HG02938 (cell line): ENCODE results near the gene MBTPS1.

Experiments used
- ATAC-seq: cut with Tn5 transposase; IDR thresholded peaks from one replicate; pipeline ENCODE4 v1.9.1; 2021; ENCODE audit warnings: mild to moderate bottlenecking, moderate library complexity; ENCODE audit not compliant: unreplicated experiment

The MBTPS1 gene

DNA sequence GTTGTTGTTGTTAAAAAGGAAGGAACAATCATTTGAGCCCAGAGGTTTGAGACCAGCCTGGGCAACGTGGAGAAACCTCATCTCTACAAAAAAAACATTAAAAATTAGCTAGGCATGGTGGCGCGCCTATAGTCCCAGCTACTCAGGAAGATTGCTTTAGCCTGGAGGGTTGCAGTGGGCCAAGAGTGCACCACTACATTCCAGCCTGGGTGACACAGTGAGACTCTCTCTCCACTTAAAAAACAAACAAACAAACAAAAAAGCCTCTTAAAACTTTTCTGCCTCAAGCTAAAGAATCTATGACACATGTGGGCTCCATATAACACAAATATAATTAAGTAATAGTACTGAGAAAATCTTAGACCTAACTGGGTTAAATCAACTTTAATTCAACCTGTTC, 12.5 kb downstream of the MBTPS1 start:
- ATAC-seq, result no peak

DNA sequence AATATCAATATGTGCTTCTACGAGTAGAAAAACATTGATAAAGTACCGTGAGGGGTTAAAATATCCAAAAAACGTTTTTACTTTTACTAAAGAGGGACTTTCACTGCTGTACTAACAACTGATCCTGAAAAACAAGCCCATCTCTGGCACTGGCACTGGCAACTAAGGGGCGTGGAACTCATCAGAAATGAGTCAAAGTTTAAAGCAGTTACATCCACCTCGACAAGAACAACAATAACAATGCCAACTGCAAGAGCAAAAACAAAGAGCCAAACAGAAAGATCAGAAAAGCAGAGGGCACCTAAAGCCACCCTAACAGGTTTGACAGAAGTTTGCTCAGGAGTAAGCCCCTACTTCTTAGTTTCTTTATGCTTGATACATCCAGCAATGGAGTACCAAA, 13.1 kb downstream of the MBTPS1 start:
- no peak for ATAC-seq

DNA sequence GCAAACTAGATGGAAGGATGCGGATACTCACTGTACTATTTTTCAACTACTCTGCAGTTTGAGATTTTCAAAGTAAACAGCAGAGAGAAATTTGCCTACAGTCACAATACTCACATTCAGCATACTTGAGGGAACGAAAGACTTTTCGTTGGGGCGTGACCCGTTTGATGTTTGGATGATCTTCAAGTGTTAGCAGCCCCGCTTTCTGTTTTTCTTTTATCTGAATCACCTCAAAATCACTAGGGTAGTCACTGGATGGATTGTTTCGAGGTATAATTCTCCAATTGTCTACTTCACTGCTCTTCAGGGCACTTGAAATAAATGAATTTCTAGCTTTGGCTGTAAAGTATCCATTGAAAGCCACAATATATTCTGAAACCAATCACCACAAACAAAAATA, 17.8 kb downstream of the MBTPS1 start:
- ATAC-seq, result no peak

DNA sequence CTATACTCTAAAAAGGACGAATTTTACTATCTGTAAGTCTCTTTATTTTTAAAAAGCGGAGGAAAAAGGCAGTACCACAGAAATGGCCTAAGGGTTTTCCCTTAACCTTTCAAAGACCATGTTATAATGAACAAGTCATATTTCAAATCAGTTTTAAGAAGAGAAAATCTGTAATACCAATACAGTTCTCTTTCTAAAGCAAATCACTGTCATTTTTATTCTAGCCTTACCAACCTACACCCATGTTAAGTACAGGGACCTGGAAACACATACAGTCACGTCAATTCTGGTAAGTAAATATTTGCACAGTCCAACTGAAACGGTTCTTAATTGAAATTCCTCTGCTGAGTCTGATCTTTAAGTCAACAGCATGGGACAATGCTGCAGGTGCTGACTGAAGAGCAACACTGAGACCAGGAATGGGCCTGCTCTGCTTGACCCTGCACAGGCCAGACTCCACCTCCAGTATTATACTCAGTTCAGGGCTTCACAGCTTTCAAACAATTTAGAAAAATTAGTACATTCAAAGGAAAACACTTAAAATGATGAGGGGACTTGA, 20.2 kb downstream of the MBTPS1 start:
- ATAC-seq, result no peak

DNA sequence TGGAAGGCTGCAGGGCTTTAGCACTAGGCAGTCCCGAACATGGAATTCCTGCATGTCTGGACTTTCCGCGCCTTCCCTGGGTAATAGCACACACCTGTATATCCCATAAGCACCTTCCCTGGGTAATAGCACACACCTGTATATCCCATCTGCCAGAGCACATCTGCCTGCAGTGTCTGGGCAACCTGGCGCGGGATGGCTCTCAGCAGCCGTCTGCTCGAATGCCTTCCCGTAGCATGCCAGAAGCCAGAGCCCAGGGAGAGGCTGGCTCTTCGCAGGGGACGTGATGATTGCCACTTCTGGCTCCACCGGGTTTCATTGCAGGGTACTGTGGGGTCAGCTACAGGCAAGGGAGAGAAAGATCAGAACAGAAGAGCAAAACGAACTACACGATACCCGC, 21.3 kb downstream of the MBTPS1 start:
- no peak for ATAC-seq

DNA sequence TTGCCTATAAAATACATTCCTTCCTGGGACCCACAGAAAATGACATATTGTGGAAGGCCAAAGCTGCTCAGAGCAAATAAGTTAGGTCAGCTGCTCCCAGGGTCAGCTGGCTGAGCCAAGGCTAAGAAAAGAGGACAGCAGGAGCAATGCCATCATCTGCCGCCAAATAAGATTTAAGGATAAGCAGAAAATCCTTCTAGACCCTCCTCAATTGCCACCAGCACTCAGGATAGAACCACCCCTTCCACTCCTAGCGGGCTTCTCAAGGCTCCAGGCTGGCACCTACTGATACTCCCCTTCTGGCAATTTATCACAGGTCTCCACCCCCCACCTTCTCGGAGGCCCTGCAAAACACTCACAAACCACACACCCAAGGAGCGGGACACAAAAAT, 22.9 kb downstream of the MBTPS1 start:
- no peak for ATAC-seq

DNA sequence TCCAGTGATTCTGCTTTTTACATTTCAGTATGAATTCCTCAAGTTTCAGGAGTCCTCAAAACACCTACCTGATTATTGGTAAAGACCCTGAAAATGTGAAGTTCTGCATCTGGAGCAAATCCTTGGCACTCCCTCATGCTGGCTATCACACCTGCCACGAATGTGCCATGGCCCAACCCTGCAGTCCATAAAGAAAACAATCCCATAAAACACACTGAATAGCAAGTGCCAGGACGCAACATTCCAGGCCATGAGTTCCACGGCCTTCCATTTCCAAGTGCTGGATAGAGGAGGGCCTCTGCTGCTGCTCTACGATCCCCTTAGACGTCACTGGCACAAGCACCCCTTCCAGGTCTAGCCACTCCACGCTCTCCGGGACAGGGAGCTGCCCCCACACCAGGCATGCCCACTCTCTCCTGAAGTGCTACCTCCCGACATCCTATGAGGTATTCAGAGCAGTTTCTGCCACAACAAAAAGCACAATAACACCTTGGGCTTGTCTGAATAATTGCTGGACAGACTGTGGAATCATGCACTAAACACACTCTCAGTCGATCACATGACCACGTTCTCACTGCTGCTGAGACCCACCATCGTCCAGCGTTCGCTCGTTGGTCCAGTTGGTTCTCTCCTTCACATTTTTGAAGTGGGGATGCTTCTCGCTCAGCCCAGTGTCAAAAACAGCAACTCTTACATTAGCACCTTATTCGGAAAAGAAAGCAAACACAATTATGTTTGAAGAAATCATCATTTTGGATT, 23.4 kb downstream of the MBTPS1 start:
- no peak for ATAC-seq

DNA sequence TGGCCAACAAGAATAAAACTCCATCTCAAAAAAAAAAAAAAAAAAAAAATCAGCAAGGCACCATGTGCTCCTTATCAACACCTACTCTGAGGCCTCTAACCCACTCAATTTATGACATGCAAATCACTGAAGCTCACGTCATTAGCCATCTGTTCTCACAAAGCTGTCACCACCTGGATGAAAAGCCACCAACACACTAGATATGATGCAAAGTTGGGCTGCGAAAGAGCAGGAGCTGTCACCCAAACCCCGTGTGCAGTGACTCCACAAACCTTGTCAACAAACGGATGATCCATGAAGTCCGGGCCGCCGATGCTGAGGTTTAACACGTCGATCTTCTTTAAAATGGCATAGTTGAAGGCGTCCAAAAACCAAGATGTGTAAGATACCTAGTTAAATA, 25.3 kb downstream of the MBTPS1 start:
- ATAC-seq, result no peak

DNA sequence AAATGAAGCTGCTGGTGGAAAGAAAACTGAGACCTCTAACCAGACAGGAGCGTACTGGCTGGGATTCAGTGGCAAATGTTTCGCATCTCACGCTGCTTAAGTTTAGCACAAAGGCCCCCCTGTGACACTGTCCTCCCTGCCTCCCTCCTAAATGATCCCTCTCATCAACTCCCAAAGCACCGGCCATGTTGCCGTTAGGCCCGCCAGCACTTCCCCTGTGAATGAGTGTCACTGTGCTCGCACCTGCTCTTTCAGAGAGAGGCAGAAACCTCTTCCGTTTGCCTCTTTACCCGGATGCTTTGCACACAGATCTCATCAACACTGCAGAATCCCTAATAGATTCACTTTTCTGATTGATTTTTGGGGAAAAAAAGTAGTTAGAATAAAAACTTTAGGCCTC, 26.5 kb downstream of the MBTPS1 start:
- ATAC-seq, result no peak

DNA sequence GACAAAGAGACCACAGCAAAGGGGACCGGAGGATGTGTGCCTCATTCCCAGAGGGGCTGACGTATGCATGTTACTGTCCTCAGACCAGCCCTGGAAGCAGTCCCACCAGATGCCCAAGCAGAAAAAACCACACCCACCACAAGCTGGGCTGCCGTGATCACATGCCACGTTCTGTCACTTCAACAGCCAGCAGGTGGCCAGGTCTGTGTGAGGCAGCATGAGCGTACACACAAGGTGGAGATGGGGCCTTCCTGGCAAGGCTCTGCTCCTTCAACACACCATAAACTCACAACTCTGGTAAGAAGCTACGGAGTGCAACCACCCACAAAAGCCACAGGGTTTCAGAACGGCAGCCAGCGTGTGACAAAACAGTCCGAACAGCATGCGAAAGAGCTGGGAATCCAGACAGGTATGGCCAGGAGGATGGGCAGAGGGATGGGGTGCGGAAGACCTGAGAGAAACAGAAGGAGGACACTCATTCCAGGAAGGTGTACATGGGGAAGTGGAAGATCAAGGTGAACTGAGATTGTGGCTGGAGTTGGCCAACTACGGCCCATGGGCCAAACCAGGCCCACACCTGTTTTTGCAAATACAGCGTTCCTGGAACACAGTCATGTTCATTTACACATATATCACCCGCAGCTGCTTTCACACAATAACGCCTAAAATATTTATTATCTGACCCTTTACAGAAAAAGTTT, 27.9 kb downstream of the MBTPS1 start:
- ATAC-seq, result peak; percentile 87

DNA sequence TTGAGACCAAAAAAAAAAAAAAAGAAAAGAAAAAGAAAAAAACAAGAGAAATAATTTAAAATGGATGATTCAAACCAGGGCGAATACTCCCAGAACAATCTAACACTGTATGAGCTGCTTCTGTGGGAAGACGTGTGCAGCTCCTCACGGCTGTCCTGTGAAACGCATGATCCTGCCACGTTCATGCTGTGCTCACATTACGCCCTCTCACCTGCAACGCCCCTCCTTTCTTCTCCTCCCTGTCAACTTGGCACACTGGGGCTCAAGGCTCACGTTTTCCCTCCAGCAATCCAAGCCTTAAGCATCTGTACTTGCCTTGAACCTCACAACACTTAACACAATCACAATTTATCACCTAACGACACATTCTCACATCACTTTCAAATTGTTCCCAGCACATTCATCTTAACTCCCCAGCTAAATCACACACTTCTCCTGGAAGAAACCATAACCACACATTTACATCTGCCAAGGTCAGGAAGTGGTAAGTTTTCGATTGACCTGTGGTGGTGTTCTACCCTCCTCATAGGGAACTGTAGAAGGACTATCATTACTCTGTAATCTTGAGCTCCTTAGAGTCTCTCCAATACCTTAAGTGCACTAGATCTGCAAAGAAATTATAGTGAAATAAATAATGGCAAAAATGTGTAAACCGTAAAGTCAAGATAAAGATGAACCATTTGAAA, 29.1 kb downstream of the MBTPS1 start:
- no peak for ATAC-seq

DNA sequence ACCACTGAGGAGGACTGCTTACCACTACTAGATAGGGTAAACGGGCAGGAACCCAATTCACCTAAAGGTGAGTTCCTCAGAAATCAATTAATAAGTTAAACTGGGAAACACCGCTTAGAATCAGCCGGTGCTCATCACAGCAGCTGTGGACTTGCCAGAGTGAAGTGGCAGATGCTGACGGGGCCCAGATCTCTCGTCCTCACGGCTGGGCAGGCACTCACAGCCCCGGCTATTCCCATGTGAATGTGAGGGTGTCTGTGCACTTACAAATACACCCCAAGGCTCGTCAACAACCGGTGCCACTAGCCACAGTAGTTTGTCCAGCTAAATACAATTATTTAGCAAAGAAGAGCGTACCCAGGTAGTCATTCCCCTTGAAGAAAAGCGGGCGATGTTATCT, 29.7 kb downstream of the MBTPS1 start:
- ATAC-seq, result no peak

DNA sequence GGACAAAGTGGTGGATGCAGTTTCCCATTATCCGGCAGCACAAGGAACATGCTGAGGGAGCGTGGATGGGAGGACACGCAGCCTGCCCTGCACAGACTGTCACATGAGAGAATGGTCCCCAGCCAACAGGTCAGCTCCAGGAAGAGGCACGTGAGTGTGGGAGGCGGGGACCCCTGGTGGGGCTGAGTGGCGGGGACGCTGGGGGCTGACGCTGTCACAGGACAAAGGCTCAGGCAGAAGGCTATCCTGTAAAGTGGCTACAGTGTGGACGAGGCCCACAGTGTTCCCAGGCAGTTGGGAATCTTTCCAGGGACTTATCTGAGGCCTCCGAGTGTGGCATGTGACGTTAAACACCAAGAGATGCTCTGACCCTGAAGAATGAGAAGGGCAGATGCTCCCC, 30.4 kb downstream of the MBTPS1 start:
- no peak for ATAC-seq

DNA sequence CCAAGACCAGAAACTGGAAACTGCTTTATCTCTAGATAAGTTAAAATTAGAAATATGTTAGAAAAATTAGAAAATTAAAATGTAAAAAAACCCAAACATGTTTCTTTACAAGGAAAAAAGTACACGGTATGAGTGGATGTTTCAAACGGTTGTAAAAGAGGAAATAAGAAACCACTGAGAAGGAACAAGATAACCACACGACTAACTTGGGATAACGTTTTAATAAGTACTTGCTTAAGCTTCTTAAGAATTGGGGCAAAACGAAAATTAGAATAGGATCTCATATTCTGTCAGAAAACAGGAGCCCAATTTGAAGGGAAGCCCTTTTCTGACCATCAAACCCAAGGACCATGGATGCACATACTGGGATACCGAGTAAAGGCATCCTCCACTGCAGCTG, 31.0 kb downstream of the MBTPS1 start:
- no peak for ATAC-seq

DNA sequence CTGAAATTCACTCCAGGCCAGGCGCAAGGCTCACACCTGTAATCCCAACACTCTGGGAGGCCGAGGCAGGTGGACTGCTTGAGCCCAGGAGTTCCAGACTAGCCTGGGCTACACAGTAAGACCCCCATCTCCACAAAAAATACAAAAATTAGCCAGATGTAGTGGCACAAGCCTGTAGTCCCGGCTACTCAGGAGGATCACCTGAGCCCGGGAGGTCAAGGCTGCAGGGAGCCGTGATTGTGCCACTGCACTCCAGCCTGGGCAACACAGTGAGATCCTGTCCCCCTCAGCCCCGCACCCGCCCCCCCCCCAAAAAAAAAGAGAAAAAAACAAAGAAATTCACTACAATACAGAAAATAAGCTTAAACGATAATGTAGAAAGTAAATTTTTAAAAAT, 31.5 kb downstream of the MBTPS1 start:
- no peak for ATAC-seq

DNA sequence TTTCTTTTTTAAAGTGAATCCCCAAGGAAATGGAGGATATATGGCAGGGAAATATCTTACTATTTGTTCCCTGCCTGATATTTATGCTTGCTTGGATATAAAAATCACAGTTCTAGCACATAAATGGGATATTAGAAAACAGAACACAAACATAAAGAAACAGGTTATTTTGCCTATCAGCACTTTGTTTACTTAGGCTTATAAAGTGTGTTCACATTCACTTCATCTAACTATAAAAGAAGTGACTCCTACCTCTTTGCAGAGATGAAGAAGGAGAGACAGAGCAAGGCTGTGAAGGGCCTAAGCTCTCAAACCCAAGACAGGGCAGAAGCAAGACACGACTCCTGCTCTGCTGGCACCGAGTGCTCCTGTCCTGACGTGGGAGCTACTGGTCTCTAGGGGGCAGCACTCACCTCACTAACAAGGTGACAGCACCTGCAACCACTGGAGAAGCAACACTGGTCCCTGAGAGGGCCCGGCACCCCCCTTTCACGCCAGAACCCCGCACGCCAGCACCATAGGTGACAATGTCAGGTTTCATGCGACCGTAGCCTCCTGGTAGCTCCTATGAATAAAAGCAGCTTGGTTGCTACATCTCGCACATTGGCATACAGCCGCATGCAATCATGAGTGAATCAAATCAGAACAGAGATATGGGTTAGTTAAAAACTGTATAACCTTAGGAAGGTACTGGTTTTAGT, 32.0 kb downstream of the MBTPS1 start:
- ATAC-seq, result peak; percentile 36

DNA sequence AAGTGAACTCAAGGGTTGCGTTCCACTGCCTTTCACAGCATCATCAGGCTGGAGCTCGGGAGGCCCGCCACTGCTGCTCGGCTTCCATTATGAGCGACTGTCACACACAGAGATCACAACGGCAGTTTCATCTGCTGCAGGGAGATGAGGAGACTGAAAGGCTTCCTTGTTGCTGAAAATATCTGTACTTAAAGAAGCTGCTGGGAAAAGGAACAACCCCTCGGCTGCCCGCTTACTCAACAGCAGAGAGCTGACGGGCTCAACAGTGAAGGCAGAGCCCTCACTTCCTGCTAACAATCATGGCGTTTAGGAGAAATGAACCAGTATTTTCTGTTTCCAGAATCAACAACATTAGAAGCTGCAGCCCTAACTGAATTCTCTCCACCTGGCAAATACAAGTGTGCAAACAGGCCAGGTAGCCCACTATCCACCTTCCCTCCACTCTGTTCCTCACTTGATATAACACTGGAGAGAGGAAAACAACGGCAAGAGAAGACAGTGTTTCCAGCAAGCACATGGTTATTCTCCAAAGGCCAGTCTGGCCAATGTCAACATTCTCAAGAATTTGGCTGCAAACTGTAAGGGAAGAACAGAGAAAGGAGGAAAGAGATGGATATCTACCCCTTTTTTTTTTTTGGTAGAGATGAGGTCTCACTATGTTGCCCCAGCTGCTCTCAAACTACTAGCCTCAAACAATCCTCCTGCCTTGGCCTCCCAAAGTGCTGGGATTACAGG, 33.7 kb downstream of the MBTPS1 start:
- ATAC-seq, result no peak

DNA sequence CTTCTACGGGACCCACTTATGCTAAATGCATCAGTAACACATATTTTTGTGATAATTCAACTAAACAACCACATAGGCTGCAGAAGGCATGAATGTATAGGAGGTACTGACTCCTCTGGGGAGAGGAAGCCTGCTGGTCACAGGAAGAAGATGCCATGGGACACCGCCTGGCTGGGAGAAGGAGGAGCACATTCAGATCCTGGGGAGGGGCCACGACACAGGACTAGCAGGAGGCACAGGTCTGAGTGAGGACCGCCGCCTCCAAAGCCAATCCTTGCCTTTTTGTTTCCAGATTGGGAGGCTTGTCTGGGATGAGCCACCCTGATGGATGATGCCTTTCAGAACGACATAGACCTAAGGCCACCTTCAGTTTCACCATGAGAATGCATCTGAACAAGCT, 34.6 kb downstream of the MBTPS1 start:
- ATAC-seq, result no peak

DNA sequence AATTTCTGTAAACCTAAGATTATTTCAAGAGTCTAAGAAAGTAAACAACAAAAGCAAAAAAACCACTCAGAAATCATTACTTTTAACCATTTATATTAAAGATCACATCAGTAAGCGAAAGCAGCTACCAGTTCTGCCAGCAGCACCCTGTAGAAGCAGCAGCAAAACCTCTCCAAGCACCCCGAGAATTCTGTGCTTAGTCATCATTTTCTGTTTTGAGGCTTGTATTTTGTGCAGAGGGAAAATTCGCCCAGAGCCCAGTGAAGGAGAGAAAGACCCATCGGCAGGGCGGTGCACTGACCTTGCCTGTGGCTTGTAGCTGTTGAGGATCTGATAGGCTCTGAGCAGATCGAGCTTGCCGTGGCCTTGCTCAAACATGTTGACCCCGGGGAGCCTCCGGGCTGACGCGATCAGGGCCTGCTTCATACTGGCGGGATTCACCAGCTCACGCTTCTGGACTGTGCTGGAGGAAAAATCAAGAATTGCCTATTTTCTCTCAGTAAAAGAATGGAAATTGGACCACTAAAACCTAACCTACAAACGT, 35.2 kb downstream of the MBTPS1 start:
- ATAC-seq, result no peak

DNA sequence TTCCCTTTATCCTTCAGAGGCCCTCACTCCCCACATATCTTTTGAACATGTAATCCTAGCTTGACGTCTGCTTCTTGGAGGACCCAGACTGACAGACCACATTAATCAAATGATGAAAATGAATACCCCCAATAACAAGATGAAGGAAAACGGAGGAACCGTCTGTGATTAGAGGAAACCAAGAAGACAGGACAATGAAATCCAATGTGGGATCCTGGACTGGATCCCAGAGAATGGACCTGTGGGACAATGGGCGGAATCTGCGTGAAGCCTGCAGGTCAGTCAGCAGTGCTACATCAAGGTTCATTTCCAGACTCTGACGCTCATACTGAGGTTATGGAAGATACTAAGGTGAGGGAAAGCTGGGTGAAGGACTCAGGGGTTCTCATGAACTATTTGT, 35.9 kb downstream of the MBTPS1 start:
- ATAC-seq, result no peak
